GM18499 (cell line): ENCODE data around the gene C21orf58.

ENCODE experiments used
- ATAC-seq: cut with Tn5 transposase; IDR thresholded peaks from one replicate; pipeline ENCODE4 v1.9.1; 2021; ENCODE audit warnings: moderate number of reproducible peaks; ENCODE audit not compliant: insufficient read depth, unreplicated experiment

The C21orf58 gene

GRCh38 chr21:46354518-46354917 lies 30.8 kb upstream of the C21orf58 start:
- ATAC-seq: no peak

GRCh38 chr21:46354046-46354445 lies 30.4 kb upstream of the C21orf58 start:
- ATAC-seq: no peak

- no peak for ATAC-seq
Measured at GRCh38 chr21:46352913-46353312, 29.2 kb upstream of the C21orf58 start.

- ATAC-seq: no peak
Measured at GRCh38 chr21:46352164-46352515, 28.5 kb upstream of the C21orf58 start.

- no peak for ATAC-seq
Measured at GRCh38 chr21:46351476-46352163, 27.9 kb upstream of the C21orf58 start.

GRCh38 chr21:46350981-46351380 lies 27.3 kb upstream of the C21orf58 start:
- ATAC-seq: no peak

GRCh38 chr21:46350571-46350970 lies 26.9 kb upstream of the C21orf58 start:
- no peak for ATAC-seq

GRCh38 chr21:46349134-46349760 lies 25.6 kb upstream of the C21orf58 start:
- no peak for ATAC-seq

GRCh38 chr21:46347791-46348381 lies 24.2 kb upstream of the C21orf58 start:
- no peak for ATAC-seq

GRCh38 chr21:46347203-46347550 lies 23.5 kb upstream of the C21orf58 start:
- ATAC-seq: no peak

GRCh38 chr21:46346296-46347202 lies 22.9 kb upstream of the C21orf58 start:
- ATAC-seq: no peak

GRCh38 chr21:46345861-46346260 lies 22.2 kb upstream of the C21orf58 start:
- no peak for ATAC-seq

- no peak for ATAC-seq
Measured at GRCh38 chr21:46344219-46344915, 20.7 kb upstream of the C21orf58 start.

GRCh38 chr21:46340998-46341397 lies 17.3 kb upstream of the C21orf58 start:
- ATAC-seq: no peak

- no peak for ATAC-seq
Measured at GRCh38 chr21:46336603-46337002, 12.9 kb upstream of the C21orf58 start.

GRCh38 chr21:46334351-46335140 lies 10.9 kb upstream of the C21orf58 start:
- ATAC-seq: no peak

- no peak for ATAC-seq
Measured at GRCh38 chr21:46329796-46330195, 6.1 kb upstream of the C21orf58 start.

GRCh38 chr21:46328151-46328550 lies 4.5 kb upstream of the C21orf58 start:
- no peak for ATAC-seq

- no peak for ATAC-seq
Measured at GRCh38 chr21:46327711-46328110, 4.0 kb upstream of the C21orf58 start.
